H9 (cell line): ENCODE results near the gene ANKRD55. TPM values are rescaled to one million over a fixed set of nuclear protein-coding genes. Genes with fewer than 3 reads are reported as not detected.

Source experiments
- DNase-seq: peaks from one replicate; pipeline ENCODE4 v3.0.0-alpha.2; 2017
- H2AFZ ChIP-seq: one replicate; pipeline ENCODE4 v1.6.1; 2013; ENCODE audit warnings: mild to moderate bottlenecking, low read length, control low read depth, moderate library complexity
- H2AK5ac ChIP-seq: 2 replicates; pipeline ENCODE4 v1.6.1; 2013; ENCODE audit warnings: low read length, control low read depth, mixed read lengths; ENCODE audit not compliant: insufficient read length
- H2BK120ac ChIP-seq: one replicate; pipeline ENCODE4 v1.6.1; 2013; ENCODE audit warnings: low read depth, mild to moderate bottlenecking, low read length, control low read depth, inconsistent platforms; ENCODE audit not compliant: poor library complexity, severe bottlenecking
- H2BK12ac ChIP-seq: 2 replicates; pipeline ENCODE4 v1.6.1; 2013; ENCODE audit warnings: low read length, control low read depth, mixed read lengths, low read depth; ENCODE audit not compliant: insufficient read length
- H2BK15ac ChIP-seq: 2 replicates; pipeline ENCODE4 v1.6.1; 2013; ENCODE audit warnings: low read depth, low read length, control low read depth
- H2BK20ac ChIP-seq: one replicate; pipeline ENCODE4 v1.6.1; 2013; ENCODE audit warnings: low read depth, mild to moderate bottlenecking, low read length, control low read depth, inconsistent platforms; ENCODE audit not compliant: poor library complexity, severe bottlenecking
- H2BK5ac ChIP-seq: 2 replicates; pipeline ENCODE4 v1.6.1; 2013; ENCODE audit warnings: low read length, control low read depth, mixed read lengths; ENCODE audit not compliant: insufficient read length
- H3K14ac ChIP-seq: 2 replicates; pipeline ENCODE4 v1.6.1; 2013; ENCODE audit warnings: low read length, control low read depth; ENCODE audit not compliant: insufficient read depth
- H3K18ac ChIP-seq: 2 replicates; pipeline ENCODE4 v1.6.1; 2013; ENCODE audit warnings: low read depth, mild to moderate bottlenecking, mixed read lengths, low read length, control low read depth; ENCODE audit not compliant: insufficient read length
- H3K23ac ChIP-seq: 2 replicates; pipeline ENCODE4 v1.6.1; 2013; ENCODE audit warnings: low read length, control low read depth, mixed read lengths, low read depth; ENCODE audit not compliant: insufficient read length
- H3K23me2 ChIP-seq: 2 replicates; pipeline ENCODE4 v1.6.1; 2013; ENCODE audit warnings: low read depth, mild to moderate bottlenecking, mixed read lengths, low read length, control low read depth; ENCODE audit not compliant: insufficient read length, poor library complexity, severe bottlenecking
- H3K27ac ChIP-seq: 2 replicates; pipeline ENCODE4 v1.5.1; 2013; ENCODE audit warnings: low read length, control low read depth, mixed read lengths, low read depth; ENCODE audit not compliant: insufficient read length
- H3K27me3 ChIP-seq: 2 replicates; pipeline ENCODE4 v1.6.1; 2013; ENCODE audit warnings: low read length, control low read depth, inconsistent platforms; ENCODE audit not compliant: insufficient read depth
- H3K4ac ChIP-seq: 2 replicates; pipeline ENCODE4 v1.6.1; 2013; ENCODE audit warnings: low read depth, mild to moderate bottlenecking, control low read depth, inconsistent platforms, low read length, moderate library complexity
- H3K4me1 ChIP-seq: 2 replicates; pipeline ENCODE4 v1.6.1; 2013; ENCODE audit warnings: low read length, control low read depth, inconsistent platforms; ENCODE audit not compliant: insufficient read depth
- H3K4me2 ChIP-seq: 2 replicates; pipeline ENCODE4 v1.6.1; 2013; ENCODE audit warnings: low read length, control low read depth, mixed read lengths; ENCODE audit not compliant: insufficient read length, insufficient read depth
- H3K56ac ChIP-seq: 2 replicates; pipeline ENCODE4 v1.6.1; 2013; ENCODE audit warnings: low read depth, mild to moderate bottlenecking, mixed read lengths, low read length, control low read depth; ENCODE audit not compliant: insufficient read length
- H3K79me1 ChIP-seq: 2 replicates; pipeline ENCODE4 v1.6.1; 2013; ENCODE audit warnings: low read depth, mild to moderate bottlenecking, moderate library complexity, low read length, control low read depth, inconsistent platforms; ENCODE audit not compliant: insufficient read depth, poor library complexity, severe bottlenecking
- H3K79me2 ChIP-seq: 2 replicates; pipeline ENCODE4 v1.6.1; 2013; ENCODE audit warnings: low read length, control low read depth, inconsistent platforms; ENCODE audit not compliant: insufficient read depth
- H3K9ac ChIP-seq: 2 replicates; pipeline ENCODE4 v1.6.1; 2013; ENCODE audit warnings: low read length, control low read depth, mixed read lengths; ENCODE audit not compliant: insufficient read length; ENCODE audit errors: extremely low read depth
- H3K9me3 ChIP-seq: one replicate; pipeline ENCODE4 v1.6.1; 2013; ENCODE audit warnings: low read depth, low read length, inconsistent platforms; ENCODE audit not compliant: control insufficient read depth
- H3T11ph ChIP-seq: one replicate; pipeline ENCODE4 v1.6.1; 2013; ENCODE audit warnings: mild to moderate bottlenecking, low read length, control low read depth, inconsistent platforms
- H4K20me1 ChIP-seq: one replicate; pipeline ENCODE4 v1.6.1; 2013; ENCODE audit not compliant: control insufficient read depth, insufficient read length, insufficient read depth
- H4K5ac ChIP-seq: 2 replicates; pipeline ENCODE4 v1.6.1; 2013; ENCODE audit warnings: low read depth, mild to moderate bottlenecking, mixed read lengths, low read length, control low read depth; ENCODE audit not compliant: insufficient read length
- H4K8ac ChIP-seq: replicated peaks from 2 replicates; pipeline ENCODE4 v1.6.1; 2013; ENCODE audit warnings: low read length, control low read depth, mixed read lengths, low read depth; ENCODE audit not compliant: insufficient read length
- H4K91ac ChIP-seq: 2 replicates; pipeline ENCODE4 v1.6.1; 2013; ENCODE audit warnings: low read depth, mild to moderate bottlenecking, moderate library complexity, mixed read lengths, low read length, control low read depth; ENCODE audit not compliant: insufficient read length
- H3K27ac Mint-ChIP-seq, 3 experiments: 2 replicates in 2 of 3; 3 replicates in 1 of 3; pipeline ENCODE4 v1.8.0; 2020 to 2021; ENCODE audit warnings: mixed read lengths in 3 of 3, mild to moderate bottlenecking in 1 of 3, moderate library complexity in 1 of 3
- H3K27me3 Mint-ChIP-seq: 2 replicates; pipeline ENCODE4 v1.8.0; 2021; ENCODE audit warnings: low read depth, mild to moderate bottlenecking, moderate library complexity, mixed read lengths
- H3K36me3 Mint-ChIP-seq, 3 experiments: 2 replicates in 2 of 3; 3 replicates in 1 of 3; pipeline ENCODE4 v1.8.0; 2020 to 2021; ENCODE audit warnings: low read depth in 3 of 3, mixed read lengths in 3 of 3; ENCODE audit not compliant: insufficient read depth in 1 of 3
- H3K4me1 Mint-ChIP-seq, 2 experiments: 2 replicates each; pipeline ENCODE4 v1.8.0; 2020; ENCODE audit warnings: mixed read lengths in 2 of 2
- H3K4me3 Mint-ChIP-seq, 2 experiments: 2 replicates in 1 of 2; 3 replicates in 1 of 2; pipeline ENCODE4 v1.8.0; 2020 to 2021; ENCODE audit warnings: mild to moderate bottlenecking in 2 of 2, mixed read lengths in 2 of 2, moderate library complexity in 1 of 2
- H3K9me3 Mint-ChIP-seq, 2 experiments: 2 replicates in 1 of 2; 3 replicates in 1 of 2; pipeline ENCODE4 v1.8.0; 2020; ENCODE audit warnings: mild to moderate bottlenecking in 2 of 2, mixed read lengths in 2 of 2, moderate library complexity in 1 of 2
- WGBS: extraction: QIAGEN DNeasy Blood & Tissue Kit; methylation state at CpG from one replicate; pipeline ENCODE4 v1.1.7; 2013; ENCODE audit warnings: missing lambda C conversion rate, low lambda C conversion rate, mixed read lengths; ENCODE audit not compliant: insufficient read length; ENCODE audit errors: extremely low coverage; 5-methylcytosine and 5-hydroxymethylcytosine counted together
- total RNA-seq: library from RNA; stranded (reverse); gene quantifications from 2 replicates; pipeline ENCODE4 v1.2.1, GENCODE V29; 2021
- TF ChIP-seq, protein P1 (sequence below): fragments of 200-600 bp; sonication (generic); conservative IDR thresholded peaks from 3 replicates; pipeline ENCODE4 v1.8.0; 2021; ENCODE audit warnings: antibody characterized with exemption, mild to moderate bottlenecking

Gene ANKRD55
- total RNA-seq, 1 experiment from 2014 or later: not detected

DNA sequence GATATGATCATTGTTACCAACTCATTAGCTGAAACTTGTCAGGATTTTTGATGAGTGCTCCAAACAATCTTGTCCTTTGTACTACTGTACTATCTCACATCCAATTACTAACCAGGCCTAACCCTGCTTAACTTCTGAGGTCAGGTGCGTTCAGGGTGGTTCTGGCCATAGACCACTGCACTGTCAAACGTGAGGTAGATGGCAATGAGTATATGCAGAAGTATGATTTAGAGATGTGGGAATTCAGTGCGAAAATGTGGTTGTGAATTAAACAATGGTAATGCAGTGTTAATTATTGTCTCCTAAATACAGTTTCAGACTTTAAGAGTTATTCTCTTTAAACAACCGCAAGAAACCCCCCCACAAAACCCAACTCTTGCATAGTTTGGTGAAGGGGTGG lies 86.5 kb downstream of the ANKRD55 start:
- Histone ChIP-seq H3K4me1 (no peaks in the 10 kb centered on the region), H3K23me2 (no peaks in the 10 kb centered on the region), H2BK120ac (no peak overlapping the region), H2BK12ac (no peak overlapping the region), H3K27me3 (no peaks in the 10 kb centered on the region), H2AFZ (no peak overlapping the region), H4K8ac (no peak overlapping the region), H3K23ac (no peak overlapping the region), H3K4ac (no peak overlapping the region), H3K79me1 (no peaks in the 10 kb centered on the region), H3K56ac (no peak overlapping the region), H3K4me2 (no peak overlapping the region), H4K91ac (no peak overlapping the region), H2BK5ac (no peak overlapping the region), H3K9me3 (no peaks in the 10 kb centered on the region), H2AK5ac (no peak overlapping the region), H3K18ac (no peak overlapping the region), H3K79me2 (no peaks in the 10 kb centered on the region), H2BK15ac (no peak overlapping the region), H4K20me1 (no peaks in the 10 kb centered on the region), H4K5ac (no peak overlapping the region), H3K27ac (no peak overlapping the region), H2BK20ac (no peak overlapping the region), H3K14ac (no peak overlapping the region), H3K9ac (no peak overlapping the region), H3T11ph (no peak overlapping the region)
- Mint-ChIP-seq H3K9me3 (no peaks in the 10 kb centered on the region), H3K27ac (no peak overlapping the region), H3K4me3 (no peak overlapping the region), H3K36me3 (no peaks in the 10 kb centered on the region), H3K4me1 (peaks cover 3 to 4% of the 10 kb centered on the region in 2 experiments; a peak in 2 of 4 replicates), H3K27me3 (no peaks in the 10 kb centered on the region)
- no CpG with 5 or more reads among the region's 4 CpGs for WGBS
- DNase-seq: no peak
- TF ChIP-seq, protein P1, sequence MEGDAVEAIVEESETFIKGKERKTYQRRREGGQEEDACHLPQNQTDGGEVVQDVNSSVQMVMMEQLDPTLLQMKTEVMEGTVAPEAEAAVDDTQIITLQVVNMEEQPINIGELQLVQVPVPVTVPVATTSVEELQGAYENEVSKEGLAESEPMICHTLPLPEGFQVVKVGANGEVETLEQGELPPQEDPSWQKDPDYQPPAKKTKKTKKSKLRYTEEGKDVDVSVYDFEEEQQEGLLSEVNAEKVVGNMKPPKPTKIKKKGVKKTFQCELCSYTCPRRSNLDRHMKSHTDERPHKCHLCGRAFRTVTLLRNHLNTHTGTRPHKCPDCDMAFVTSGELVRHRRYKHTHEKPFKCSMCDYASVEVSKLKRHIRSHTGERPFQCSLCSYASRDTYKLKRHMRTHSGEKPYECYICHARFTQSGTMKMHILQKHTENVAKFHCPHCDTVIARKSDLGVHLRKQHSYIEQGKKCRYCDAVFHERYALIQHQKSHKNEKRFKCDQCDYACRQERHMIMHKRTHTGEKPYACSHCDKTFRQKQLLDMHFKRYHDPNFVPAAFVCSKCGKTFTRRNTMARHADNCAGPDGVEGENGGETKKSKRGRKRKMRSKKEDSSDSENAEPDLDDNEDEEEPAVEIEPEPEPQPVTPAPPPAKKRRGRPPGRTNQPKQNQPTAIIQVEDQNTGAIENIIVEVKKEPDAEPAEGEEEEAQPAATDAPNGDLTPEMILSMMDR: no peak
